Activated CD4-positive, alpha-beta T cell treated with anti-CD3 and anti-CD28 coated beads for 36 hours (primary cell): ENCODE data around the gene CCDC51. TPM values are rescaled to one million over a fixed set of nuclear protein-coding genes. Genes with fewer than 3 reads are reported as not detected.

Experiments used
- ATAC-seq: fragments of 200-7000 bp; cut with Tn5 transposase; one replicate; pipeline ENCODE4 v1.10.0; 2021; ENCODE audit warnings: mild to moderate bottlenecking, moderate library complexity
- CTCF ChIA-PET: fragments of 350-600 bp; sonication (Branson Sonifier 250); formaldehyde crosslinking; loops from one replicate; lab custom pipeline; 2021; ENCODE audit warnings: antibody characterized with exemption; lab: Charles Lee
- POLR2A ChIA-PET: fragments of 350-600 bp; sonication (Branson Sonifier 250); formaldehyde crosslinking; loops from one replicate; lab custom pipeline; 2021; ENCODE audit warnings: antibody characterized with exemption, inconsistent platforms; lab: Charles Lee
- DNase-seq: peaks from one replicate; pipeline ENCODE4 v3.0.0-alpha.2; 2020
- H3K27ac Mint-ChIP-seq: one replicate; pipeline ENCODE4 v1.8.0; 2021; ENCODE audit warnings: mixed read lengths
- H3K27me3 Mint-ChIP-seq: one replicate; pipeline ENCODE4 v1.8.0; 2021; ENCODE audit warnings: mixed read lengths
- H3K36me3 Mint-ChIP-seq: one replicate; pipeline ENCODE4 v1.8.0; 2021; ENCODE audit warnings: low read depth, mixed read lengths
- H3K4me1 Mint-ChIP-seq: one replicate; pipeline ENCODE4 v1.8.0; 2021; ENCODE audit warnings: mixed read lengths
- H3K4me3 Mint-ChIP-seq: one replicate; pipeline ENCODE4 v1.8.0; 2021; ENCODE audit warnings: mild to moderate bottlenecking, moderate library complexity, mixed read lengths
- H3K9me3 Mint-ChIP-seq: one replicate; pipeline ENCODE4 v1.8.0; 2021; ENCODE audit warnings: low read depth, mixed read lengths
- intact Hi-C, 2 experiments: fragments of 100-400 bp; cut with DNase I in 1 of 2; cut with micrococcal nuclease in 1 of 2; formaldehyde crosslinking; loops; one replicate each; pipeline versions ENCODE4 v1.14.2 to v1.15.1; 2022 to 2024; cut with DNase I, micrococcal nuclease
- total RNA-seq, 2 experiments: library from RNA; stranded (reverse); gene quantifications; one replicate each; pipeline ENCODE4 v1.2.3, GENCODE V29; 2021

The CCDC51 gene
- total RNA-seq, 2 experiments from 2014 or later, result 17.5 to 25.0 TPM

DNA sequence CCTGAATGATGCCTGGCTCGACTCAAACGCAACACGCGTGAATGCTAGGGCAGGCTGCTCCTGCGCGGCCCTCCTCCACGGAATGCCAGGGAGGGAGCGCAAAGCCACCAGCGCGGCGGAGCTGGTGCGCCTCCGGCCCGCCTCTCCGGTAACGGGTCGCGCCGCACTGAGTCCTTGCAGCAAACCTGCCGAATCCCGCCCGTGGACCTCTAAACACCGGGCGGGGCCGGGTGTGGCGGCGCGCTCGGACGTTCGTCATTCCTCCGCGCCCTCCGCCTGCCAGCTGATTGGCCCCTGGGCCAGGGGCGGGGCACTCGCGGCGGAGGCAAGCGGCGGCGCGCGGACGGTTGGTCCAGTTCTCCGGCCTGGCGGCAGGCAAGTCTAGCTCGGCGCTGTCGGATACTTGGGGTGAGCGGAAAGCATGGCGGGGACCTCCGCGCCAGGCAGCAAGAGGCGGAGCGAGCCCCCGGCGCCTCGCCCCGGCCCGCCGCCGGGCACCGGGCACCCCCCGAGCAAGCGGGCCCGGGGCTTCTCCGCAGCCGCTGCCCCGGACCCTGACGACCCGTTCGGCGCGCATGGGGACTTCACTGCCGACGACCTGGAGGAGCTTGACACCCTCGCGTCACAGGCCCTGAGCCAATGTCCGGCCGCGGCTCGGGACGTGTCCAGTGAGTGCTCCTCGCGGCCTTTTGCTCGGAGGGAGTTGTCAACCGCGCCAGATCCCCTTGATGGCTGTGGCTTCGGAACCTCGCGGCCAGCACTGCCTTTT, 6.7 kb upstream of the CCDC51 start, which contains the start of gene ATRIP:
TSS of gene ATRIP (plus strand) at position 313 of the 769 bp plus-strand sequence. CDS start at position 422, 109 bp downstream.
- Mint-ChIP-seq H3K9me3 (no peaks in the 10 kb centered on the region), H3K4me1 (peaks cover 42% of the 10 kb centered on the region), H3K36me3 (peaks cover 35% of the 10 kb centered on the region), H3K27me3 (no peaks in the 10 kb centered on the region), H3K27ac (peak within 1 kb of the TSS; percentile 79), H3K4me3 (peak within 1 kb of the TSS; percentile 83)
- peak; percentile 98 for ATAC-seq
- ChIA-PET CTCF (interaction anchor here (0.5 to 5.4 kb wide), 11 partner anchors 10 to 291 kb away, joined by 3 to 67 read pairs (median 3); no protein-coding TSS in a partner anchor), POLR2A (interaction anchor here (0.6 to 1.6 kb wide), 4 partner anchors 11 to 475 kb away, joined by 3 to 7 read pairs (median 4); partner anchors contain the start of gene PFKFB4)
- peak; percentile 91 for DNase-seq
- intact Hi-C loops, result loop anchor here (1.0 to 10.0 kb wide), 11 partner anchors 20 to 270 kb away; partner anchors contain the start of genes SHISA5 (in 2 of the 2), IP6K2 (in 1 of the 2), PFKFB4 (in 1 of the 2) and UQCRC1 (in 1 of the 2)

DNA sequence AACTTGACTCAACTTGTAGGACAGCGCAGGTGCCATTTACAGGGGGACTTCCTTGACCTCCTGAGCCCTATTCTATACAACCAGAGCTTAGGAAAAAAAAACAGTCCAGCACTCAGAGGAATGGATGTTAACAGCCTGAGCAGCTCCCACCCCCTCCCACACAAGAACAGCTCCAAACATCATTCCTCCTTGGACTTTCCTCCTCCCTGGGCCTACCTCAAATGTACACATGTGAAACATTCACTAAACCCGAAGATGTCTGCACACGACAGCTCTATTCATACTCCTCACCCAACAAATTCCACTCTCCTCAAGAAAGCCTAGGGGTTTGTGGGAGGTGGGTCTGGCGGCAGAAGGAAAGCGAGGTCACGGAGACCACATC, 6.1 kb upstream of the CCDC51 start:
- ATAC-seq (no peak), DNase-seq (no peak)
- Mint-ChIP-seq H3K9me3 (no peaks in the 10 kb centered on the region), H3K36me3 (peaks cover 36% of the 10 kb centered on the region), H3K27ac (peak overlapping the region; percentile 79), H3K27me3 (no peaks in the 10 kb centered on the region), H3K4me3 (peak overlapping the region; percentile 83), H3K4me1 (peaks cover 47% of the 10 kb centered on the region)
- ChIA-PET POLR2A (interaction anchor here (0.6 to 1.6 kb wide), 4 partner anchors 10 to 475 kb away, joined by 3 to 7 read pairs (median 4); partner anchors contain the start of gene PFKFB4), CTCF (interaction anchor here (0.5 to 5.4 kb wide), 11 partner anchors 10 to 290 kb away, joined by 3 to 67 read pairs (median 3); no protein-coding TSS in a partner anchor)
- intact Hi-C loops, result loop anchor here (1.0 to 10.0 kb wide), 11 partner anchors 20 to 271 kb away; partner anchors contain the start of genes SHISA5 (in 2 of the 2), IP6K2 (in 1 of the 2), PFKFB4 (in 1 of the 2) and UQCRC1 (in 1 of the 2)

DNA sequence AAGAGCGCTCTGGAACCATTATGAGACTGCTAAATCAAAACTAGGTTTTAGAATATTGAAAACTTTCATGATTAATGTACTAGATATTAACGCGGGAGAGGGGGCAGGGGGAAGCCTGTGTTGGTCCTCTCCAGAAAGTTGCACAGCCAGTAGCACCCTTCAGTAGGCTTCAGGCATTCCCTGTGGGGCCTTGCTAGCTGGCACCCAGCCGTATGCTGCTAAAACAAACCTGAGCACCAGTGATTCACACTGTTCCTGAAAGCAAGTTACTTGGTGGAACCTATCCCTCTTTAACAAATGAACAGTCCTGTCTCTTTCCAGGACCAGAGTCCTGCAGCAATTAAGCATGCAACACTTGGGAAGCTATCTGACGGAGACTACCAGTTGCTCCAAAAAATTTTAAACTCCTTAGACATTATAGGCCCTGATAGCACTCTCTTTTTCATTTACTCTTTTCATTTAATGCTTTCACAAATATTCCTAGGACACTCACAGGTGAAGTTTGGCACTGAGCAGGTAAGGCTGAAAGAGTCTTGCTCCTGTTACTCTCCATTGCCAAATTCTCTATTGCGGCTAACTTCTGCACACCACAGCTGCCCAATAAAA, 5.5 kb upstream of the CCDC51 start:
- Mint-ChIP-seq H3K36me3 (peaks cover 39% of the 10 kb centered on the region), H3K27ac (peak overlapping the region; percentile 79), H3K4me3 (peak overlapping the region; percentile 83), H3K9me3 (no peaks in the 10 kb centered on the region), H3K4me1 (peaks cover 47% of the 10 kb centered on the region), H3K27me3 (no peaks in the 10 kb centered on the region)
- DNase-seq (no peak), ATAC-seq (no peak)
- intact Hi-C loops, result loop anchor here in 1 of 2 experiments (10.0 kb wide), 1 partner anchor 59 kb away; the partner anchor contains the start of gene SHISA5
- ChIA-PET CTCF (interaction anchor here (0.6 to 5.4 kb wide), 13 partner anchors 9 to 1646 kb away, joined by 3 to 67 read pairs (median 3); no protein-coding TSS in a partner anchor), POLR2A (interaction anchor here (0.7 to 1.2 kb wide), 2 partner anchors 111 to 189 kb away, joined by 4 to 6 read pairs; partner anchors contain the start of gene PFKFB4)

GRCh38 chr3:48441940-48442339, 2.0 kb upstream of the CCDC51 start:
- CTCF ChIA-PET, result interaction anchor here (3.0 kb wide), 1 partner anchor 41 kb away, joined by 31 read pairs; no protein-coding TSS in a partner anchor
- no peaks in the 10 kb centered on the region for H3K9me3 Mint-ChIP-seq
- no peak for ATAC-seq
- H3K27ac Mint-ChIP-seq, result peak overlapping the region; percentile 98
- no peaks in the 10 kb centered on the region for H3K27me3 Mint-ChIP-seq
- H3K4me1 Mint-ChIP-seq, result peaks cover 40% of the 10 kb centered on the region
- POLR2A ChIA-PET, result no interaction called here
- no peak for DNase-seq
- peaks cover 40% of the 10 kb centered on the region for H3K36me3 Mint-ChIP-seq
- intact Hi-C loops, result loop anchor here (2.0 to 10.0 kb wide), 6 partner anchors 63 to 639 kb away; partner anchors contain the start of genes ARIH2 (in 1 of the 2), CDC25A (in 1 of the 2), DHX30 (in 1 of the 2) and PFKFB4 (in 1 of the 2)
- H3K4me3 Mint-ChIP-seq, result peak overlapping the region; percentile 92

- POLR2A ChIA-PET, result interaction anchor here (0.6 to 1.0 kb wide), 3 partner anchors 31 to 272 kb away, joined by 4 to 13 read pairs (median 8); no protein-coding TSS in a partner anchor
- Mint-ChIP-seq H3K9me3 (no peaks in the 10 kb centered on the region), H3K36me3 (peaks cover 36% of the 10 kb centered on the region), H3K27ac (peak overlapping the region; percentile 98), H3K27me3 (no peaks in the 10 kb centered on the region), H3K4me1 (peaks cover 32% of the 10 kb centered on the region), H3K4me3 (peak overlapping the region; percentile 92)
- ATAC-seq, result no peak
- CTCF ChIA-PET, result interaction anchor here (0.6 to 3.4 kb wide), 5 partner anchors 39 to 208 kb away, joined by 3 to 31 read pairs (median 12); partner anchors contain the start of gene PFKFB4
- intact Hi-C loops, result loop anchor here (1.0 to 10.0 kb wide), 14 partner anchors 11 to 638 kb away; partner anchors contain the start of genes ARIH2 (in 1 of the 2), CDC25A (in 1 of the 2), DHX30 (in 1 of the 2) and NME6 (in 1 of the 2)
- DNase-seq, result no peak
Observed at GRCh38 chr3:48440590-48440958, 655 bp upstream of the CCDC51 start.

DNA sequence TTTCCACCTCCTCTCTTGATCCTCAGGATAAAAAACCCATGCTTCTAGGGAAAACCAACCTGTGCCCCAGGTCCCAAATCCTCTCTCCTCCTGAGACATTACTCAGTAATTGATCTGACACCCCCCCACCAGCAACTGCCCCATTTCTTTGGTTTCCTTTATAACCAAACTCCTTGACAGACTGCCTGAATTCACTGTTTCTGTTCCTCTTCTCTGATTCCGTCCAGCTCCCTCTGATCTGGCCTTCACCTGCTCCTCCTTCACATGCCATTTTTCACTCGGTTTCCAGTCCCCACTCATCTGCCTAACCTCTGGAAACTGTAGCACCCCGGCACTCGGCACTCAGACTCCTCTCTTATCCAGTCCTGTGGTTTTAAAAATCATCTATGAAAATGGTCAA, 2.1 kb downstream of the CCDC51 start:
- ChIA-PET CTCF (interaction anchor here (1.4 to 6.2 kb wide), 7 partner anchors 19 to 244 kb away, joined by 8 to 165 read pairs (median 29); partner anchors contain the start of gene PFKFB4), POLR2A (no interaction called here)
- H3K9me3 Mint-ChIP-seq, result no peaks in the 10 kb centered on the region
- DNase-seq (no peak), ATAC-seq (no peak)
- no peaks in the 10 kb centered on the region for H3K27me3 Mint-ChIP-seq
- H3K36me3 Mint-ChIP-seq, result peaks cover 29% of the 10 kb centered on the region
- H3K4me3 Mint-ChIP-seq, result no peak overlapping the region
- intact Hi-C loops, result loop anchor here (2.0 kb wide), 2 partner anchors 243 to 249 kb away; partner anchors contain the start of gene CDC25A (in 1 of the 2)
- no peak overlapping the region for H3K27ac Mint-ChIP-seq
- peaks cover 35% of the 10 kb centered on the region for H3K4me1 Mint-ChIP-seq

GRCh38 chr3:48436855-48437254, 3.1 kb downstream of the CCDC51 start:
- Mint-ChIP-seq H3K4me3 (no peak overlapping the region), H3K36me3 (peaks cover 24% of the 10 kb centered on the region), H3K4me1 (peaks cover 28% of the 10 kb centered on the region), H3K27ac (no peak overlapping the region), H3K27me3 (no peaks in the 10 kb centered on the region), H3K9me3 (no peaks in the 10 kb centered on the region)
- DNase-seq (no peak), ATAC-seq (no peak)
- ChIA-PET CTCF (interaction anchor here (0.7 to 6.2 kb wide), 50 partner anchors 10 to 612 kb away, joined by 3 to 165 read pairs (median 7); partner anchors contain the start of genes ATRIP, CDC25A, IP6K2 and NME6), POLR2A (interaction anchor here (0.8 to 1.7 kb wide), 4 partner anchors 10 to 199 kb away, joined by 3 to 7 read pairs (median 4); partner anchors contain the start of gene ATRIP)
- intact Hi-C loops, result loop anchor here (1.0 to 2.0 kb wide), 7 partner anchors 36 to 248 kb away; partner anchors contain the start of genes CDC25A (in 1 of the 2) and SLC26A6 (in 1 of the 2)

- ChIA-PET CTCF (interaction anchor here (0.6 to 6.2 kb wide), 87 partner anchors 9 to 621 kb away, joined by 3 to 165 read pairs (median 5); partner anchors contain the start of genes ATRIP, CDC25A, IP6K2 and NME6), POLR2A (interaction anchor here (0.6 to 1.7 kb wide), 9 partner anchors 10 to 199 kb away, joined by 3 to 7 read pairs (median 4); partner anchors contain the start of genes ATRIP and PFKFB4)
- ATAC-seq (no peak), DNase-seq (no peak)
- intact Hi-C loops, result loop anchor here (1.0 to 2.0 kb wide), 7 partner anchors 35 to 248 kb away; partner anchors contain the start of genes CDC25A (in 1 of the 2) and SLC26A6 (in 1 of the 2)
- no peaks in the 10 kb centered on the region for H3K9me3 Mint-ChIP-seq
- H3K4me3 Mint-ChIP-seq, result no peak overlapping the region
- H3K27me3 Mint-ChIP-seq, result no peaks in the 10 kb centered on the region
- no peak overlapping the region for H3K27ac Mint-ChIP-seq
- peaks cover 24% of the 10 kb centered on the region for H3K36me3 Mint-ChIP-seq
- H3K4me1 Mint-ChIP-seq, result peaks cover 23% of the 10 kb centered on the region
Observed at GRCh38 chr3:48436477-48436787, 3.5 kb downstream of the CCDC51 start.

GRCh38 chr3:48435774-48436476, 4.0 kb downstream of the CCDC51 start:
- Mint-ChIP-seq H3K27ac (no peak overlapping the region), H3K9me3 (no peaks in the 10 kb centered on the region), H3K36me3 (peaks cover 21% of the 10 kb centered on the region), H3K27me3 (no peaks in the 10 kb centered on the region), H3K4me1 (peaks cover 21% of the 10 kb centered on the region), H3K4me3 (no peak overlapping the region)
- ChIA-PET POLR2A (interaction anchor here (0.6 to 1.7 kb wide), 10 partner anchors 11 to 200 kb away, joined by 3 to 7 read pairs (median 4); partner anchors contain the start of genes ATRIP and PFKFB4), CTCF (interaction anchor here (0.6 to 6.2 kb wide), 87 partner anchors 9 to 621 kb away, joined by 3 to 165 read pairs (median 5); partner anchors contain the start of genes ATRIP, CDC25A, IP6K2 and NME6)
- peak; percentile 92 for DNase-seq
- intact Hi-C loops, result loop anchor here (1.0 to 2.0 kb wide), 7 partner anchors 35 to 247 kb away; partner anchors contain the start of genes CDC25A (in 1 of the 2) and SLC26A6 (in 1 of the 2)
- ATAC-seq, result peak; percentile 48
